HG03045 (cell line): Measurements from ENCODE around the gene CHST12.

Experiments used
- ATAC-seq: cut with Tn5 transposase; IDR thresholded peaks from one replicate; pipeline ENCODE4 v1.9.1; 2021; ENCODE audit warnings: mild to moderate bottlenecking, moderate library complexity; ENCODE audit not compliant: unreplicated experiment

The CHST12 gene

DNA sequence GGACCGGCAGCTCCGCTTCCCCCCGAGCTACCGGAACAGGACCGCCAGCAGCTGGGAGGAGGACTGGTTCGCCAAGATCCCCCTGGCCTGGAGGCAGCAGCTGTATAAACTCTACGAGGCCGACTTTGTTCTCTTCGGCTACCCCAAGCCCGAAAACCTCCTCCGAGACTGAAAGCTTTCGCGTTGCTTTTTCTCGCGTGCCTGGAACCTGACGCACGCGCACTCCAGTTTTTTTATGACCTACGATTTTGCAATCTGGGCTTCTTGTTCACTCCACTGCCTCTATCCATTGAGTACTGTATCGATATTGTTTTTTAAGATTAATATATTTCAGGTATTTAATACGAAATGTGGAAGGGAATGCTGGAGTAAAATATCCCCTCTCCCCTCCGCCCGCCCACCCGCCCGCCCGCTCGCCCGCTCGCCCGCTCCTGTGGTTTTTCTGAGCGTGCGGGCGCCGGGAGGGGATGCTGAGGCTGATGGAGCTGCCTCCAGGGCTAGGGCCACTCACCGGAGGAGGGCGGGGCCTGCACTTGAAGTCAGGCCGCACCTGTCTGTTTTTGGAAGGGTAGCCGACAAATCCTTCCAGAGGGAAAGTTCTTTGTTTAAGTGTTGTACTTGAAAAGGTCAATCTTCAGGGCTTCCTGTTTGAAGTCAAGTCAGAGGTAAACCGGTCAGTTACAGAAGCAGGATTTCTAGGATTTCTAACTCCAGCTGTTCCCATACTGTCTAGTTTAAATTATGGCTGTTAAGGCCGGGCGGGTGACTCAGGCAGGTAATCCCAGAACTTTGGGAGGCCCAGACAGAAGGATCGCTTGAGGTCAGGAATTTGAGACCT is 30.5 kb downstream of the CHST12 start:
- no peak for ATAC-seq

DNA sequence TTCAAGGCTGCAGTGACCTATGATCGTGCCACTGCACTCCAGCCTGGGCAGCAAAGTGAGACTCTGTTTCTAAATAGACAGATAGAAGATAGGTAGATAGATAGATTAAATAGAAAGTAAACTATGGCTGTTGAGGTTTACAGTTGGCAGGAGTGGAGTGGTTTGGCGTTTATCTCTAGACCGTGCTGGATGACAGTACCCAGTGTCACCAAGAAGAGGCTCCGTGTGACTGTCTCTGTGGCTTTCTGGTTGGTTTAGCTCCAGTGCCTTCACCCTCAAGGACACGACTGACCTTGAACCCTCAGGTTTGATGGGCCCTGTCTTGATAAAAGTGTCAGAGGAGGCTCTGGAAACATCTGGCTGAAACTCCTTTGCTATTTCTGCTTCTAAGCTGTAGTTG is 31.7 kb downstream of the CHST12 start:
- no peak for ATAC-seq

DNA sequence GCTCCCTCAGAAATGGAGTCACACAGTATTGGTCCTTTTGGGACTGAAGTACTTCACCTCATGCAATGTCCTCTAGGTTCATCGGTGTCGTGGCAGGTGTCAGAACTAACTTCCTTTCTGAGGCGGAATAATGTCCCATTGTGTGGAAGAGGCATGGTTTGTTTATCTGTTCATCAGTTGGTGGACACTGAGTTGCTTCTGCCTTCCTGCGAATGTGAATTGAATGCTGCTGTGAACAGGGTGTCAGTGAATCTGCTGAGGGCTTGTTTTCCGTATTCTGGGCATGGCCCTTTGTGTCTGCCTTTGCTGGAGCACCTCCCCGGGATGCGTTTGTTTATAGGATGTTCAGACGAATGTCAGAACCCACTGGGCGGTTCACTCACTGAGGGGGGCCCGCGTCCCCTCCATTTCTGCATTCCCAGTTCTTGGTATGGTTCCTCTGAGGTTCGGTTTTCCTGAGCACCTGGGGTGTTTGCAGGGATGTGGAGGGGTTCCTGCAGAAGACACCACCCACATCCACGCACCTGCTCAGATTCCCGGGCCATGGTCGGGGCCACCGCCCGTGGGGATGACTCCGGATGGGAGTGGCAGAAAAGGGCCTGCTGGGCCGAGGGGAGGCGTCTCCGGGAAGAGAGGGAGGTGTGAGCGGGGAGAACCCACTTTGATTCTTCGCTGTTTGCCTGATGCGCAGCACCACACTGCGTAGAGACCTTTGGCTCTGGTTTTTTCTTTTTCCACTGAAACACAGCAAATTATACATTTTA is 33.1 kb downstream of the CHST12 start:
- ATAC-seq = no peak

DNA sequence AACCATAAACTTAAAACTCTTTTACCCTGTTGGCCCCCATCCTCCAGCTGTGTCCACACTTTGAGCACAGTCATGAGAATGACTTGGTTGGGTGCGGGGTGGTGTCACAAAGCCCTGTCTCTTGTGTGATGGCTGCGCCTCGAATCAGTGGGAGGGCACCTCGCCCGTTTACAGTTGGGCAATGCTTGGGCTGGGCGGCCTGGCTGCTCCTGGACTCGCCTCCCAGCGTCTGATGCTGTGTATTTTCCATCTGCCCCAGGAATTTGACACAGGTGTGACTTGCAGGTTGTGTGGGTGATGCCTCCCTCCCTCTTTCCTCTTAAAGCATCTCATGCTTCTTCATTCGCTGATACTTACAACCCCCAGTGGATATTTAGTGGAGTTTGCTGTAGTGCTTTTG is 33.7 kb downstream of the CHST12 start:
- ATAC-seq = no peak

DNA sequence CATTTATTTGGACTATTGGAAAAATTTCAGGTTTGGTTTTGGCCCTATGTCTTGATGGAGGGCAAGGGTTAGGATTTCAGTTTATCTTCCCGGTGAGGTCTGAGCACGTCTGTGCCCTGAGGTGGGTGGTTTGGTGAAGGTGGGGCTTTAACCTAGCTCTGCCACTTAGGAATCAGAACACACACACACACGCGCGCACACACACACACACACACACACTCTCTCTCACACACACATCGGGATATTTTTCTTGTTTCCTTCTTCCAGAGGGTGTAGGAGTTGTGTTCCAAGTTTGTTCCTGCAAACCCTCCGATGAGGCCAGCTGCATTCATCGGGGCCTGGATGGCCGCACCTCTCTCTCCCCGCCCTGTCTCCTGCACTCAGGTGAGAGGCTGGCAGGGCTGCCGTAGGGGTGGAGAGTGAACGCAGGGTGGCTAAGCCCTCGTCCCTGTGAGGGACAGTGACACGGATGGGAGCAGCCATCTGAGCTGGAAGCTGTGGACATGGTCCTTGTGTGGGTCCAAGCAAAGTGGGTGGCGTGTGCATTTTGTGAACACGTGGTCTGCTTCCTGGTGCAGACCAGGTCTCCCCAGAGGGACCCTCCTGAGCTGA is 34.2 kb downstream of the CHST12 start:
- ATAC-seq = no peak

DNA sequence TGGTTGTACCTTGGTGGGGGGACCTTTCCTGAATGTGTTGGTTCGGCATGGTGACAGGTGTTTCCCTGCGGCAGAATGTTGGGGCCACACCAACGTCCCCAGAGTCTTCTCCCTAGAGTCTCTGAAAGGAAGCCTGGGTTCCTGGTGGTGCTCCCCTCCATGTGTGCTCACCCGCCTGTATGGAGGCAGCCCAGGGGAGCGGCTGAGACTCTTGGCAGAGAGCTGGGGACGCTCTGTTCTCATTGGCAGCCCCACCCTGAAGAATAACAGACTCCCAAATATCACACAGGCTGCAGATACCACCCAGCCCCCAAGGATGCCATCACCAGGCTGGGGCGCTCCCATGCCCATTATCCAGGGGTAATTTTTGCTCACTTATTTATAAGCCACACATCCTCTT is 34.8 kb downstream of the CHST12 start:
- no peak for ATAC-seq

DNA sequence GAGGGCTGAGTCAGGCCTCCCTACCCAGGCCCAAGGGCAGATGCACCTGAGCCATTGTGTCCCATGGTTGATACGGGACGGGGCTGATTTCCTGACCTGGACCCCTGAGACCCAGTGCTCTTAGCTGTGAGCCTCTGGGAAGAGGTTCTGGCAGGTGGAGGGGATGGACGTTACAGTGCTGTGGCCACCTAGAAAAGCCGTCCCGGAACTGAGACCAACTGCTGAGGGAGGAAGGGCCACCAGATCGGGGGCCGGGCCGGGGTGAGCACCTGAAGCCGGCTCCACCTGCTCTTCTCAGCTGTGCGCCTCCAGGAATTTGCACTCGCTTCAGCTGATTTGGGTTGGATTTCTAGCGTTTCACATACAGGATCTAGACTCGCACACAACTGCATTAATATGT is 35.4 kb downstream of the CHST12 start:
- no peak for ATAC-seq

DNA sequence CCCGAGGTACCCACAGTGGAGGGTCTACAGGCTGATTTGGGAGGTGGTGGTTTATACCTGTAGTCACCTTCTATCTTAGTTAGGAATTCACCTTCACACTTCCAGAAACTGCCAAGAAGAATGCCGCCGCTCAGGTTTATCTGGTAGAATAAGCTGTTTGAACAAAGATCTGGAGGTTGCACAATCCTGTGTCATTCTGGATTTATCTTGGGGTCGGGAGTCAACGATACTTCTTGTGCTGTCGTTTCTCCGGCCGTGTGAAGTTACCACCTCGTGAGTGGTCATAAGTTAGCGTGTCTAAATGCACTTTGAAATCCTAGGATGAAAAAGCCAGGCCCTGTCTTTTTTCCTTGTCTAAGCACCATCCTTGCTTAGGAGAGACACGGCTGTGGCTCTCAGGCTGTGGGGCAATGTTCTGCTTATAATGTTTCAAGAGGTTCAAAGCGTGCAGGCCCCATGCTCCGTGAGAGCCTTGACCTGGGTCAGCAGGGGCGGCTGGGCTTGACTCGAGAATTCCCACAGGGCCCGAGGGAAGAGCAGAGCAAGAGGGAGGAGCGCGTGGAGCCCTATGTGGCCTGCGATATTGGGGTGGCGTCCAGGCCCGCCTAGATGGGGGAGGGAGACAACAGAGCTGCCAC is 37.3 kb downstream of the CHST12 start:
- no peak for ATAC-seq

DNA sequence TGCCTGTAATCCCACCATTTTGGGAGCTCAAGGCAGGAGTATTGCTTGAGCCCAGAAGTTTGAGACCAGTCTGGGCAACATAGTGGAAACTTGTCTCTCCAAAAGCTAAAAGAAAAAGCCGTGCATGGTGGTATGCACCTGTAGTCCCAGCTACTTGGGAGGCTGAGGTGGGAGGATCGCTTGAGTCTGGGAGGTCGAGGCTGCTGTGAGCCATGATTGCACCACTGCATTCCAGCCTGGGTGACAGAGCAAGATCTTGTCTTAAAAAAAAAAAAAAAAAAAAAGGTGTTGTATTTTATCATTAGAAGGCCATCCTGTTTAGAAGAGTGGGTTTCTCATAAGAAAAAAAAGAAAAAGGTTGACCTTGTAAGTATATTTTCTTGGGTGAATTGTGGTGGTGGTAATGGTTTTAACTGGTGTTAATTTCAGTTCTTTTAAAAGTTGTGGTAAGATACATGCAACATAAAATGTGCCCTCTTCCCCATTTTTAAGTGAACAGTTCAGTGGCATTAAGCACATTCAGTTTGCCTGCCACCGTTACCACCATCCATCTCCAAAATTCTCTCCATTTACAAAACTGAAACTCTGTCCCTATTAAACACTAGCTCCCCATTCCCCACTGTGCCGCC is 38.1 kb downstream of the CHST12 start:
- ATAC-seq = no peak

DNA sequence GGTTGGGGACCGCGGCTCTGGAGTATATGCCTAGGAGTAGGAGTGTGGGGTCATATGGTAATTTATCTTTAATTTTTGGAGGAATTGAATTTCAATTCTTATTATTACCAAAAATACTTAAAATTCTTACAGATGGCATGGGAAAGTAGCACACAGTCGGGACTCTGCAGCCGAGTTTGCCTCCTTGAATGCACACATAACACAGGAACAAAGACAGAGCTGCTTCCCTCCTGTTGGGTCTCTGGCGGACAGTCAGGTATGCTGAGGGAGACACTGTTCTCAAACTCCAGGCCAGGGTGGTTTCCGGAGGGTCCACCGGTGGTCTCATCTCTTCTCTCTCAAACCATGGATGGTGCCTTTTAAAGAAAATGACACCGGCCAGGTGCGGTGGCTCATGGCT is 40.1 kb downstream of the CHST12 start:
- ATAC-seq = no peak

DNA sequence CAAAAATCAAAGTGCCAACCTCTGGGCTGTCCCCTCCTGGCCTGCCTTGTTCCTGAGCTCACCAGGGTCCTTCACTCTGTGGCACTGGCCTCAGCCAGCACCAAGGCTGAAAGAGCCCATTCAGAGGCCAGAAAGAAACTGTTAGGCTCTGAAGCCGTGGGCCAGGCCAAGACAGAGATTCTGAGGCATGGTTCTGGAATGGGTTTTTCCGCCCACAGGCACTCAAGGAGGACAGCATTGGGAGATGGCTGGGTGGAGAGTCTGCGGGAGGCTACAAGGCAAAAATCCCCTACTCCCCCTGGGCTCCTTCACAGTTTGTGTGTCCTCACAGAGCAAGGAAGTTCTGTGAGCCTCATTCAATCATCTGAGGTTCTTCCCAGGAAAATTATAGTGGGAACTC is 41.1 kb downstream of the CHST12 start:
- ATAC-seq = no peak

DNA sequence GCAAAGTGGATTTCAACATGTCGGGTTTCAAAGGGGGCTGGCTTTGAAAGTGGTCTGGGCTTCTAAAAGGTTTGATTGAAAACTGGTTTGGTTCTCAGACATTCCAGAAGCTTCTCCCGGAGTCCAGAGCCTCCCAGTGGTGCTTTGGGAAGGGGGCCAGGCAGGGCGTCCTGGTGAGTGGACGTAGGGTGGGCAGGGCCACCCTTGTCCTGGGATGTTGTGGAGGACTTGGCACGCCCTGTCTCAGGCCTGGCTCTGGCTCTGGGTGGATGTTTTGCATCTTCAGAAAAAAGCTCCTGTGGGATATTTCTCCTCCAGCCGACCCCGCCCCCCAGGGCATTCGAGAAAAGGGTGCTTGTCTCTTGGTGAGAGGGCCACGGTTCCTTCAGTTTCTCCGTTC is 41.6 kb downstream of the CHST12 start:
- no peak for ATAC-seq

DNA sequence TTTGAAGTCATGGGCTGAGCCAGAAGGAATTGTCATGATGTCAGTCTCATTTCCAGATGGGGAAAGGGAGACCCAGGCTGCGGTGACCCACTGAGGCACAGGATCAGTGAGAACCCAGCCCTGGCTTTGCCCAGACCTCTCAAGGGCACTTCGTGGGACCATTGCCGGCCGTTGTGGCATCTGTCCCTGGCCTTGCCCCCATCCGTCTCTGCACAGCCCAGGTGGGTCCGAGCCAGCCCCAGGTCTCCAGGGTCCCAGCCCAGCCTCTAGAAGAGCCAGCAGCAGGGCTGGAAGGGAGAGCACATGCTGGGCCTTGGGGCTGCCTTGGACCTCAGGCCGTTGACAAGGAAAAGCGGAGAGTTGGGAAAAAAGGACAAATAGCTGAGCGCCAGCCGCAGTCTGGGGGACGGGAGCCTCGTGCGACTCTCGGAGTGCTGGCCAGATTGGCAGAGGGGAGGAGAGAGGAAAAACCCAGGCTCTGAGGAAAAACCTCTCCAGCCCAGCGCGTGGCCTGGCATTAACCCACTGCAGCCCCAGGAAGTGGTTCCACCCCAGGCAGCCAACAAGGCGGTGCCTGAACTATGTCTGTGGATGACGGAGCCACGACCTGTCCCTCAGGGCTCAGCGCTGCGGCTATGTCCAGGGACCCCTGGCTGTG is 42.6 kb downstream of the CHST12 start:
- ATAC-seq = no peak

DNA sequence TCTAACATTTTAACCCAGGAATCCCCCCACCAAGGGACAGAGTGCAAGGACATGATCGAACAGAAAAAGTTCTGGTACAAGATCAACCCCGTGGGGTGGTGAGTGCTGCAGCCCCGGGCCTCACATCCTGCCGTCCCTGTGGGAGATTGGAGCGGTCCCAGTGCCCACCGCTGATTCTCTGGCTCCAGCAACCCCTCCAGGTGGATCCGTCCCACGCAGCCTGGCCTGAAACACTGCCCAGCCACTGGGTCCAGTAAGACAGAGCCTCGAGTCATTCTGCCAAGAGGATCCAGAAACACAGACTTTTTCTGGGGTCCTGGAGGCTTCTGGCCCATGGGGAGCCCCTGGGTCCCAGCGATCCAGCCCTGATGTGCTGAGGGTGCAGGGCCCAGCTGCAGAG is 43.3 kb downstream of the CHST12 start:
- no peak for ATAC-seq

DNA sequence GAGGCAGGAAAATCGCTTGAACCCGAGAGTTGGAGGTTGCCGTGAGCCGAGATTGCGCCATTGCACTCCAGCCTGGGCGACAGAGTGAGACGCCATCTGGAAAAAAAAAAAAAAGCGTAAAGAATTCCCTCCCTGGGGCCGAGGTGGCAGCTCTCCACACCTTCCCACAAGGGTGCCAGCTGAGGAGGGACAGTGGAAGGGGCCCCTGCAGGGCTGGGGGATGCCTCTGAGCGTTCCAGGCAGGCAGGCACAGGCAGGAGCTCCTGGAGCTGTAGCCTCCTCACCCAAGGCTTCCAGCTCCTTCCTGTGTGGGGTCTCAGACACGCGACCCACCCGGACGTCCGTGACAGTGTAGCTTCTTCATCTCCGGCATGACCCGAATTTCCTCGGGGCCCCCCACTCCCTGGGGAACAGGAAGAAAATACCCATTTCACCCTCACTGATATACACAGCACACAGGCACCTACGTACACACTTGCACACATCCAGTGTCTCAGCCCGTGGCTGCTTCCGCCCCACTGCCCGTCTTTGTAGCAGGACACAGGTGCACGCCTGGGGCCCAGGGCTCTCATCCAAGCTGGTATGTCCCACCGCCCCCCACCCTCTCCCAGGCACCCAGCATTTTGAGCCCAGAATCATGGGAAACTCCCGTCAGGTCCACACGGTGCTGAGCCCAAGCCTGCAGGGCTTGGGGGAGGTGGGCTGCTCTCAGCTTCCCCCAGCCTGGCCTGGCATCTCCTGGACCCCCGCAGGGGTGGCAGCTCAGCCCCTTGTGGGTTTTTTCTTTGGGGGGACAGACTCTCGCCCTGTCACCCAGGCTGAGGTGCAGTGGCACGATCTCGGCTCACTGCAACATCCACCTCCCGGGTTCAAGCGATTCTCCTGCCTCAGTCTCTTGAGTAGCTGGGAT is 47.0 kb downstream of the CHST12 start:
- ATAC-seq = no peak

DNA sequence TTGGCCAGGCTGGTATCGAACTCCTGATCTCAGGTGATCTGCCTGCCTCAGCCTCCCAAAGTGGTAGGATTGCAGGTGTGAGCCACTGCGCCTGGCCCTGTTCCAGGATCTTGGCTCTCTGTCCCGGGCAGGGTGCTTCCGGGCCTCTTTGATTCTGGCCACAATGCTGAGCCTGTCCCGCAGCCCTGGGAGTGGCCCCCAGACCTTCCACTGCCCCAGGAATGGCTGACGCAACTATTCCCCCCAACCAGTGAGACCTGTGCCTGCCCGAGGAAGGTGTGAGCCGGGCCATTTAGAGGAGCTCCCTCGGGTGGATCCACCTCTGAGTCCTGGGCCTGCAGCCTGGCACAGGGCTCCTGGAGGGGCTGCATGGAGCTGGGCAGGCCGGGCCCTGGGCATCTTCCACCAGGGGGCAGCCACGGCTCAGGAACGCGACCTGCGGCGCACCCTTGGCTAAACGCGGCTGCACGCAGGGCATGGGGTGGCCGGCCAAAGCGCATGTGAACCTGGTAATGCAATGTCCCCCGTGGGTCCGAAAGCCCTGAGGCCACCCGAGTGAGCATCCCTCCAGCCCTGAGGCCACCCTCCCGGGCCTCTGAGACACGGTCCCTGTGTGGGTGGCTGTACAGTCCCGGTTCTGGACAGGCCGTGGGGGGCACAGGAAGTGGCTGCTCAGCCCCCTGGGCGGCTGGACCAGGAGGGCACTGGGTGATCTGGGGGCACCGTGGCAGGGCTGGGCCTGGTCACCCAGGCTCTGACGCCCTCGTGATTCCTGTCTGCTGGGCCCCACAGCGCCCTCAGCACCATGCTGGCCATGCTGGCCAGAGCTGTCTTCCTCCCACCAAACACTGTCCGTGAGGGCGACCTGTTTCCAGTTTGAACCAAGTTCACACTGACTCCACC is 48.0 kb downstream of the CHST12 start:
- peak; percentile 78 for ATAC-seq

DNA sequence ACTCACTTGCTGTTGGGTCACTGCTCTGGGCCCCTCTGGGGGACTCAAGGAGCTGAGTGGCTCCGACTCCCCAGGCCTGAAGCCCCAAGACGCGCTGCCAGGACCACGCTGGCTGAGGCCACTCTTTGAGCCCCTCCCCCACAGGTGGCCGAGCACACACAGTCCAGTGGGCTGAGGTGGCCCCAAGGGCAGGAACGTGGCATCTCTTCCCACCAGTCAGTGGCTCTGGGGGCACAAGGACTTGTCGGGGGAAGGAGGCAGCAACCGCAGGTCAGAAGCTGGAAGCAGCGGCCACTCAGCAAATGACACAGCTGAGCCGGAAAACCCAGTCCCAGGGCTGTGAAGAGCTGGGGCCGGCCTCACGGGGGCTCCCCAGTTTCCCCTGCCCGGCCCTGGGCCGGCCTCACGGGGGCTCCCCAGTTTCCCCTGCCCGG is 48.7 kb downstream of the CHST12 start:
- ATAC-seq = peak; percentile 34

DNA sequence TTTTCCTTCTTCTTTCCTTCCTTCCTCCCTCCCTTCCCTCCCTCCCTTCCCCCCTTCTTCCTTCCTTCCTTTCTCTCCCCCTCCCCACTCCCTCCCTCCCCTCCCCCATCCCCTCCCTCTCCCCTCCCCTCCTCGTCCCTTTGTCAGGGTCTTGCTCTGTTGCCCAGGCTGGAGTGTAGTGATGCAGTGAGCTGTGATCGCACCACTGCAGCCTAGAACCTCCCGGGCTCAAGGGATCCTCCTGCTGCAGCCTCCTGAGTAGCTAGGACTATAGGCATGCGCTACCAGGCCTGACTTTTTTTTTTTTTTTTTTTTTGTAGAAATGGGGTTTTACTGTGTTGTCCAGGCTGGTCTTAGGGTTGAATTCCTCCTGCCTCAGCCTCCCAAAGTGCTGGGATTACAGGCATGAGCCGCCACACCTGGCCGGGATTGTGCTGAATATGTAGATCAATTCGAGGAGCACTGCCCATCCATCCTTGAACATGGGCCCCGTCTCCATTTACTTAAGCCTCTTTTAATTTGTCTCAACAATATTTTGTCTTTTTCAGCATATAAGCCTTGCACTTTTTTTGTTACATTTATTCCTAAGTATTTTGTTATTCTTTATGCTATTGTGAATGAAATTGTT is 49.3 kb downstream of the CHST12 start:
- ATAC-seq = no peak
